Superior temporal gyrus (tissue), 1 donor: ENCODE measurements around the gene RSPO4.
"Not testable (repeated sequence)": the region's sequence is repeated elsewhere in the genome, so short reads cannot be mapped to it uniquely, and the experiment has no call there.

ENCODE experiments used
- DNase-seq: peaks from one replicate; pipeline ENCODE4 v3.0.0-alpha.2; 2016; ENCODE audit errors: extremely low spot score

Gene RSPO4

GRCh38 chr20:1003920-1004697 is 2.0 kb upstream of the RSPO4 start:
- DNase-seq: no peak

- no peak for DNase-seq
Observed at GRCh38 chr20:1002682-1003561, 811 bp upstream of the RSPO4 start.

GRCh38 chr20:1001116-1001515 is 995 bp downstream of the RSPO4 start:
- DNase-seq: no peak

- DNase-seq: no peak
Observed at GRCh38 chr20:998231-998830, 3.8 kb downstream of the RSPO4 start.

GRCh38 chr20:997486-997885 is 4.6 kb downstream of the RSPO4 start:
- no peak for DNase-seq

GRCh38 chr20:997016-997415 is 5.1 kb downstream of the RSPO4 start:
- DNase-seq: no peak

- DNase-seq: no peak
Observed at GRCh38 chr20:995170-995569, 6.9 kb downstream of the RSPO4 start.

- DNase-seq: no peak
Observed at GRCh38 chr20:992801-993535, 9.1 kb downstream of the RSPO4 start.

- DNase-seq: no peak
Observed at GRCh38 chr20:991850-992249, 10.3 kb downstream of the RSPO4 start.

GRCh38 chr20:990293-990959 is 11.7 kb downstream of the RSPO4 start:
- no peak for DNase-seq

GRCh38 chr20:988272-988671 is 13.8 kb downstream of the RSPO4 start:
- no peak for DNase-seq

GRCh38 chr20:987677-988076 is 14.4 kb downstream of the RSPO4 start:
- DNase-seq: no peak

GRCh38 chr20:986733-987355 is 15.3 kb downstream of the RSPO4 start:
- no peak for DNase-seq

- DNase-seq: not testable (repeated sequence)
Observed at GRCh38 chr20:984994-985393, 17.1 kb downstream of the RSPO4 start.

- no peak for DNase-seq
Observed at GRCh38 chr20:982754-983153, 19.4 kb downstream of the RSPO4 start.

- no peak for DNase-seq
Observed at GRCh38 chr20:977021-977420, 25.1 kb downstream of the RSPO4 start.

- no peak for DNase-seq
Observed at GRCh38 chr20:976033-976432, 26.1 kb downstream of the RSPO4 start.

- no peak for DNase-seq
Observed at GRCh38 chr20:973785-974194, 28.3 kb downstream of the RSPO4 start.

- DNase-seq: no peak
Observed at GRCh38 chr20:972256-972655, 29.9 kb downstream of the RSPO4 start.

- no peak for DNase-seq
Observed at GRCh38 chr20:971346-971745, 30.8 kb downstream of the RSPO4 start.

- DNase-seq: no peak
Observed at GRCh38 chr20:969868-970267, 32.2 kb downstream of the RSPO4 start.
